A549 treated with DMSO at 1 μM for 4 hours (cell line): ENCODE data around the gene GSTM1. TPM values are rescaled to one million over a fixed set of nuclear protein-coding genes. Genes with fewer than 3 reads are reported as not detected.

Experiments used
- total RNA-seq: library from RNA; stranded (reverse); fragments of 200-300 nt; extraction: Qiagen RNA extraction; gene quantifications from 5 replicates; pipeline ENCODE4 v1.2.3, GENCODE V29; 2022; ENCODE audit warnings: low read depth

GSTM1 gene
- not detected in 5 replicates for total RNA-seq

GRCh38 chr1:109687641-109688499, at the start of gene GSTM1:
TSS of gene GSTM1 (plus strand) at chr1:109687817. CDS start at chr1:109687874, 57 bp downstream.

GRCh38 chr1:109655615-109656519, 31.8 kb upstream of the GSTM1 start, which contains the start of gene GSTM4:
TSS of gene GSTM4 (plus strand) at chr1:109656099. CDS start at chr1:109656390, 291 bp downstream.

GRCh38 chr1:109667452-109668122, 20.0 kb upstream of the GSTM1 start, which contains the start of gene GSTM2:
TSS of gene GSTM2 (plus strand) at chr1:109668057. CDS start at chr1:109668116, 59 bp downstream.

GRCh38 chr1:109711593-109712320, 24.1 kb downstream of the GSTM1 start, which contains the start of gene GSTM5:
TSS of gene GSTM5 (plus strand) at chr1:109712251. CDS start at chr1:109712313, 62 bp downstream.

GRCh38 chr1:109740615-109741373, 53.2 kb downstream of the GSTM1 start, which contains the start of gene GSTM3:
TSS of gene GSTM3 (minus strand) at chr1:109741038. CDS start at chr1:109740287, 751 bp downstream.

Other genes starting within 250 kb of the GSTM1 start
- gene SYPL2, start 221.3 kb upstream of the GSTM1 start, total RNA-seq, result 0.10 to 0.19 TPM (median 0.15 TPM) in 5 replicates
- gene ATXN7L2, start 203.9 kb upstream of the GSTM1 start, total RNA-seq, result 2.0 to 3.8 TPM (median 2.8 TPM) in 5 replicates
- 4.5 to 5.2 TPM (median 4.8 TPM) in 5 replicates for gene CYB561D1, start 193.7 kb upstream of the GSTM1 start, total RNA-seq
- 1.0 to 1.5 TPM (median 1.2 TPM) in 5 replicates for gene AMIGO1, start 178.1 kb upstream of the GSTM1 start, total RNA-seq
- gene GPR61, start 147.9 kb upstream of the GSTM1 start, total RNA-seq, result not detected in 5 replicates
- gene GNAI3, start 139.2 kb upstream of the GSTM1 start, total RNA-seq, result 4.7 to 5.9 TPM (median 5.4 TPM) in 5 replicates
- gene GNAT2, start 68.2 kb upstream of the GSTM1 start, total RNA-seq, result 0.13 to 0.20 TPM (median 0.18 TPM) in 3 of 5 replicates, not detected in the others
- gene AMPD2, start 68.0 kb upstream of the GSTM1 start, total RNA-seq, result 28.3 to 31.7 TPM (median 30.6 TPM) in 5 replicates
- gene GSTM4, start 31.7 kb upstream of the GSTM1 start, total RNA-seq, result 8.5 to 10.7 TPM (median 9.6 TPM) in 5 replicates
- 3.2 to 5.2 TPM (median 4.0 TPM) in 5 replicates for gene GSTM2, start 19.8 kb upstream of the GSTM1 start, total RNA-seq
- gene GSTM5, start 24.4 kb downstream of the GSTM1 start, total RNA-seq, result not detected in 5 replicates
- gene GSTM3, start 53.2 kb downstream of the GSTM1 start, total RNA-seq, result 21.7 to 33.5 TPM (median 24.4 TPM) in 5 replicates
- gene EPS8L3, start 76.1 kb downstream of the GSTM1 start, total RNA-seq, result 0.94 to 1.6 TPM (median 1.1 TPM) in 5 replicates
- gene CSF1, start 223.0 kb downstream of the GSTM1 start, total RNA-seq, result 20.2 to 27.9 TPM (median 27.0 TPM) in 5 replicates